Measurements from ENCODE around the gene SYT11. TPM values are rescaled to one million over a fixed set of nuclear protein-coding genes. Genes with fewer than 3 reads are reported as not detected.

SYT11 gene
- total and polyA plus RNA-seq, 10 of the 15 experiments (the other 5 are each of a cell fraction or from before 2014, with no cell fraction given) = 7.7 to 21.2 (median 13.5) TPM

GRCh38 chr1:155934097-155934935 is 74.9 kb downstream of the SYT11 start, which contains the start of gene KHDC4 (continued):
- peak; percentile 64; the same call in 2 of the 3 replicates for TF ChIP-seq POU2F2 (IDR thresholded peaks at IDR 0.05; ENCODE audit: borderline replicate concordance, low read depth, low read length)
- no peak for TF ChIP-seq ATF2 (IDR thresholded peaks at IDR 0.05; ENCODE audit: low read length)
- no peak for TF ChIP-seq ZSCAN29 (IDR thresholded peaks at IDR 0.05)
- TF ChIP-seq POLR2AphosphoS5 (IDR thresholded peaks at IDR 0.05; ENCODE audit: low read length) = peak; percentile 99
- TF ChIP-seq CBFB (IDR thresholded peaks at IDR 0.05; ENCODE audit: low read depth) = peak; percentile 55; the same call in 1 of the 2 replicates
- peak; percentile 41 for TF ChIP-seq ZNF687 (IDR thresholded peaks at IDR 0.05)
- TF ChIP-seq BACH1 (IDR thresholded peaks at IDR 0.05; ENCODE audit: borderline replicate concordance) = peak; percentile 78
- TF ChIP-seq CHD2 (IDR thresholded peaks at IDR 0.05; ENCODE audit: borderline replicate concordance, low read depth, low read length) = peak; percentile 88
- no peak for TF ChIP-seq EZH2 (IDR thresholded peaks at IDR 0.05; ENCODE audit: borderline replicate concordance, control insufficient read depth, low read depth, low read length)
- TF ChIP-seq YY1 (IDR thresholded peaks at IDR 0.05; ENCODE audit: low read depth, low read length) = peak; percentile 99
- TF ChIP-seq IRF4 (IDR thresholded peaks at IDR 0.05; ENCODE audit: low read depth, low read length) = no peak
- peak; percentile 76 for TF ChIP-seq ATF7 (IDR thresholded peaks at IDR 0.05; ENCODE audit: low read depth)
- TF ChIP-seq TBL1XR1 (IDR thresholded peaks at IDR 0.05; ENCODE audit: low read depth, low read length) = peak; percentile 64
- TF ChIP-seq EGR1 (IDR thresholded peaks at IDR 0.05; ENCODE audit: borderline replicate concordance in 1 of 2, low read depth in 2 of 2, low read length in 2 of 2) = peak in 1 of 2 experiments; percentile 67; a peak in 1 of 3 replicates
- TF ChIP-seq ESRRA (IDR thresholded peaks at IDR 0.05; ENCODE audit: low read length) = peak; percentile 18; the same call in 1 of the 2 replicates
- no peak for TF ChIP-seq IKZF2 (IDR thresholded peaks at IDR 0.05)
- peak; percentile 74; the same call in 1 of the 2 replicates for TF ChIP-seq TCF3 (IDR thresholded peaks at IDR 0.05; ENCODE audit: borderline replicate concordance, insufficient read depth, low read depth, low read length)
- peak; percentile 56; the same call in 1 of the 2 replicates for TF ChIP-seq LARP7 (IDR thresholded peaks at IDR 0.05)
- TF ChIP-seq ZBTB40 (IDR thresholded peaks at IDR 0.05; ENCODE audit: borderline replicate concordance) = peak; percentile 99
- TF ChIP-seq SPI1 (IDR thresholded peaks at IDR 0.05; ENCODE audit: borderline replicate concordance, insufficient read depth, low read depth, low read length) = peak; percentile 59; the same call in 1 of the 2 replicates
- TF ChIP-seq RUNX3 (IDR thresholded peaks at IDR 0.05; ENCODE audit: low read length) = peak; percentile 31; the same call in 1 of the 2 replicates

All from GM12878 (cell line).